OCI-LY1 (cell line): ENCODE results near the gene CELSR1.

Experiments used
- H2AFZ ChIP-seq: fragments of 200-600 bp; sonication (generic), shearing (Covaris generic); 2 replicates; pipeline ENCODE4 v1.6.0; 2014; ENCODE audit warnings: antibody characterized with exemption, mild to moderate bottlenecking, low read length
- H3F3A ChIP-seq: fragments of 200-600 bp; sonication (generic), shearing (Covaris generic); 2 replicates; pipeline ENCODE4 v1.6.0; 2014; ENCODE audit warnings: mild to moderate bottlenecking, antibody characterized with exemption, low read length, moderate library complexity; ENCODE audit not compliant: insufficient read depth
- H3K27ac ChIP-seq: fragments of 200-600 bp; sonication (generic); 2 replicates; pipeline ENCODE4 v1.5.1; 2014; ENCODE audit warnings: low read length, mixed run types, mild to moderate bottlenecking, low read depth; ENCODE audit not compliant: poor library complexity, severe bottlenecking
- H3K27me3 ChIP-seq: fragments of 200-600 bp; sonication (generic); 2 replicates; pipeline ENCODE4 v1.6.0; 2014; ENCODE audit warnings: antibody characterized with exemption, mild to moderate bottlenecking, low read length, moderate library complexity; ENCODE audit not compliant: insufficient read depth
- H3K36me3 ChIP-seq: fragments of 200-600 bp; sonication (generic); 2 replicates; pipeline ENCODE4 v1.6.1; 2014; ENCODE audit warnings: mild to moderate bottlenecking, antibody characterized with exemption, low read length, moderate library complexity, mixed read lengths; ENCODE audit not compliant: insufficient read depth
- H3K4me1 ChIP-seq: fragments of 200-600 bp; sonication (generic); 2 replicates; pipeline ENCODE4 v1.5.1; 2014; ENCODE audit warnings: mild to moderate bottlenecking, low read length, moderate library complexity; ENCODE audit not compliant: insufficient read depth, severe bottlenecking
- H3K4me2 ChIP-seq: fragments of 200-600 bp; sonication (generic), shearing (Covaris generic); 2 replicates; pipeline ENCODE4 v1.6.1; 2014; ENCODE audit warnings: low read length
- H3K4me3 ChIP-seq: fragments of 200-600 bp; sonication (generic); 2 replicates; pipeline ENCODE4 v1.5.1; 2014; ENCODE audit warnings: low read length, low read depth, mild to moderate bottlenecking, mixed read lengths; ENCODE audit not compliant: poor library complexity, severe bottlenecking
- H3K79me2 ChIP-seq: fragments of 200-600 bp; shearing (Covaris generic); 2 replicates; pipeline ENCODE4 v1.6.1; 2016; ENCODE audit warnings: mixed run types, low read length, mixed read lengths; ENCODE audit not compliant: insufficient read depth
- H3K9ac ChIP-seq: fragments of 200-600 bp; sonication (generic), shearing (Covaris generic); 2 replicates; pipeline ENCODE4 v1.6.1; 2014; ENCODE audit warnings: mild to moderate bottlenecking, low read length, mixed read lengths
- H3K9me2 ChIP-seq: fragments of 200-600 bp; sonication (generic), shearing (Covaris generic); 2 replicates; pipeline ENCODE4 v1.6.1; 2014; ENCODE audit warnings: low read depth, mild to moderate bottlenecking, low read length, mixed read lengths
- H3K9me3 ChIP-seq: fragments of 200-600 bp; shearing (Covaris generic); 2 replicates; pipeline ENCODE4 v1.6.1; 2014; ENCODE audit warnings: low read length, mixed read lengths
- H4K20me1 ChIP-seq: fragments of 200-600 bp; sonication (generic), shearing (Covaris generic); 2 replicates; pipeline ENCODE4 v1.6.0; 2016; ENCODE audit warnings: mild to moderate bottlenecking, low read length; ENCODE audit not compliant: insufficient read depth
- CTCF ChIP-seq: fragments of 200-600 bp; sonication (generic), shearing (Covaris generic); IDR thresholded peaks from 2 replicates; pipeline ENCODE4 v1.5.1; 2017; ENCODE audit warnings: mild to moderate bottlenecking, antibody characterized with exemption, low read length, moderate library complexity, mixed read lengths
- EZH2 ChIP-seq: fragments of 200-600 bp; sonication (generic), shearing (Covaris generic); IDR thresholded peaks from 2 replicates; pipeline ENCODE4 v1.8.0; 2017; ENCODE audit warnings: borderline replicate concordance, mixed run types, mild to moderate bottlenecking, antibody characterized with exemption, low read length, moderate library complexity, mixed read lengths

The CELSR1 gene

GRCh38 chr22:46444390-46444854 lies 93.0 kb downstream of the CELSR1 start:
- H3K79me2 ChIP-seq, result no peaks in the 10 kb centered on the region
- no peak overlapping the region for H3K27ac ChIP-seq
- no peaks in the 10 kb centered on the region for H3K9me3 ChIP-seq
- H3K9ac ChIP-seq, result no peak overlapping the region
- H4K20me1 ChIP-seq, result no peaks in the 10 kb centered on the region
- H3K36me3 ChIP-seq, result no peaks in the 10 kb centered on the region; the same call in 1 of the 2 replicates
- H3K4me3 ChIP-seq, result no peak overlapping the region
- no peaks in the 10 kb centered on the region for H3F3A ChIP-seq
- H3K27me3 ChIP-seq, result peaks cover 5% of the 10 kb centered on the region; the same call in 1 of the 2 replicates
- H3K4me1 ChIP-seq, result peaks cover 8% of the 10 kb centered on the region
- no peak overlapping the region for H3K4me2 ChIP-seq
- TF ChIP-seq EZH2 (no peak), CTCF (no peak)
- no peak overlapping the region for H2AFZ ChIP-seq
- no peaks in the 10 kb centered on the region for H3K9me2 ChIP-seq

- Histone ChIP-seq H3F3A (no peaks in the 10 kb centered on the region), H3K27me3 (peaks cover under 1% of the 10 kb centered on the region; the same call in 1 of the 2 replicates), H3K4me1 (peaks cover 8% of the 10 kb centered on the region), H3K4me3 (no peak overlapping the region), H3K79me2 (no peaks in the 10 kb centered on the region), H3K27ac (no peak overlapping the region), H3K36me3 (no peaks in the 10 kb centered on the region; the same call in 1 of the 2 replicates), H3K9me2 (no peaks in the 10 kb centered on the region), H2AFZ (no peak overlapping the region), H3K4me2 (no peak overlapping the region), H4K20me1 (no peaks in the 10 kb centered on the region), H3K9me3 (no peaks in the 10 kb centered on the region), H3K9ac (no peak overlapping the region)
- no peak for TF ChIP-seq CTCF
- TF ChIP-seq EZH2, result no peak
Measured at GRCh38 chr22:46443850-46444389, 93.5 kb downstream of the CELSR1 start.

GRCh38 chr22:46442217-46442853 lies 95.1 kb downstream of the CELSR1 start:
- Histone ChIP-seq H3K27me3 (no peaks in the 10 kb centered on the region; the same call in 1 of the 2 replicates), H2AFZ (no peak overlapping the region), H3K9me2 (no peaks in the 10 kb centered on the region), H3K27ac (no peak overlapping the region), H3K4me3 (no peak overlapping the region), H3F3A (no peaks in the 10 kb centered on the region), H3K36me3 (no peaks in the 10 kb centered on the region; the same call in 1 of the 2 replicates), H3K4me1 (peaks cover 21% of the 10 kb centered on the region), H4K20me1 (no peaks in the 10 kb centered on the region), H3K9ac (no peak overlapping the region), H3K4me2 (no peak overlapping the region), H3K9me3 (no peaks in the 10 kb centered on the region), H3K79me2 (no peaks in the 10 kb centered on the region)
- TF ChIP-seq EZH2, result no peak
- TF ChIP-seq CTCF, result no peak
